GM12891 (cell line): ENCODE measurements around the gene OPCML.

Experiments
- PAX5 ChIP-seq: IDR thresholded peaks from 2 replicates; pipeline ENCODE4 v1.6.1; 2011; ENCODE audit warnings: low read length, moderate library complexity, mild to moderate bottlenecking; ENCODE audit not compliant: insufficient read depth, severe bottlenecking
- POLR2A ChIP-seq: IDR thresholded peaks from 2 replicates; pipeline ENCODE4 v1.6.1; 2011; ENCODE audit warnings: low read depth, low read length, control low read depth

- TF ChIP-seq POLR2A: no peak
- TF ChIP-seq PAX5: no peak
Measured at GRCh38 chr11:133123366-133123765, 408.9 kb downstream of the OPCML start.
